CD4-positive, alpha-beta T cell (primary cell): ENCODE results near the gene SKIC8. TPM values are rescaled to one million over a fixed set of nuclear protein-coding genes. Genes with fewer than 3 reads are reported as not detected.

Experiments used
- ATAC-seq: fragments of 200-7000 bp; cut with Tn5 transposase; one replicate; pipeline ENCODE4 v1.10.0; 2022; ENCODE audit warnings: mild to moderate bottlenecking; ENCODE audit not compliant: poor library complexity
- CTCF ChIA-PET: fragments of 350-600 bp; sonication (Branson Sonifier 250); formaldehyde crosslinking; loops from one replicate; lab custom pipeline; 2021; ENCODE audit warnings: antibody characterized with exemption, inconsistent platforms; lab: Charles Lee
- POLR2A ChIA-PET: fragments of 350-600 bp; sonication (Branson Sonifier 250); formaldehyde crosslinking; loops from one replicate; lab custom pipeline; 2021; ENCODE audit warnings: antibody characterized with exemption, inconsistent platforms; lab: Charles Lee
- DNase-seq, 14 experiments: peaks; one replicate each; pipeline ENCODE4 v3.0.0-alpha.2; 2013 to 2020; ENCODE audit warnings: mixed read lengths in 2 of 14
- H3K27ac ChIP-seq, 2 donors: one replicate each; pipeline versions ENCODE4 v1.5.1 to v1.7.0; 2013; ENCODE audit warnings: low read length in 2 of 2, low read depth in 1 of 2, mild to moderate bottlenecking in 1 of 2
- H3K27me3 ChIP-seq, 2 experiments: 1 replicate in 1 of 2; 2 replicates in 1 of 2; pipeline versions ENCODE4 v1.6.1 to v1.7.0; 2013; ENCODE audit warnings: low read length in 2 of 2, control low read depth in 1 of 2, mild to moderate bottlenecking in 1 of 2, moderate library complexity in 1 of 2; ENCODE audit not compliant: insufficient read depth in 2 of 2, control insufficient read depth in 1 of 2
- H3K36me3 ChIP-seq: one replicate; pipeline ENCODE4 v1.6.1; 2013; ENCODE audit warnings: low read length, control low read depth; ENCODE audit not compliant: insufficient read depth
- H3K4me1 ChIP-seq: one replicate; pipeline ENCODE4 v1.6.1; 2013; ENCODE audit warnings: low read length, control low read depth; ENCODE audit not compliant: insufficient read depth
- H3K4me3 ChIP-seq: one replicate; pipeline ENCODE4 v1.5.1; 2013; ENCODE audit warnings: mild to moderate bottlenecking, low read length, moderate library complexity
- H3K9me3 ChIP-seq, 2 experiments: 1 replicate in 1 of 2; 2 replicates in 1 of 2; pipeline versions ENCODE4 v1.6.1 to v1.7.0; 2013; ENCODE audit warnings: low read length in 2 of 2, mild to moderate bottlenecking in 2 of 2, control low read depth in 1 of 2, moderate library complexity in 1 of 2; ENCODE audit not compliant: control insufficient read depth in 1 of 2, insufficient read depth in 1 of 2
- H3K27ac Mint-ChIP-seq: one replicate; pipeline ENCODE4 v1.8.0; 2020; ENCODE audit warnings: mixed read lengths
- H3K27me3 Mint-ChIP-seq: one replicate; pipeline ENCODE4 v1.8.0; 2021; ENCODE audit warnings: mixed read lengths
- H3K36me3 Mint-ChIP-seq: one replicate; pipeline ENCODE4 v1.8.0; 2021; ENCODE audit warnings: low read depth, mixed read lengths
- H3K4me1 Mint-ChIP-seq: one replicate; pipeline ENCODE4 v1.8.0; 2021; ENCODE audit warnings: low read depth, mixed read lengths
- H3K4me3 Mint-ChIP-seq: one replicate; pipeline ENCODE4 v1.8.0; 2020; ENCODE audit warnings: mild to moderate bottlenecking, mixed read lengths
- H3K9me3 Mint-ChIP-seq: one replicate; pipeline ENCODE4 v1.8.0; 2020; ENCODE audit warnings: mixed read lengths
- CTCF ChIP-seq: fragments of 200-600 bp; IDR thresholded peaks from one replicate; pipeline ENCODE4 v1.8.0; 2022; ENCODE audit warnings: antibody characterized with exemption, mild to moderate bottlenecking
- intact Hi-C, 2 experiments: fragments of 100-400 bp; cut with DNase I in 1 of 2; cut with micrococcal nuclease in 1 of 2; formaldehyde crosslinking; loops; one replicate each; pipeline versions ENCODE4 v1.15.1 to v1.9.0; 2023 to 2025; cut with DNase I, micrococcal nuclease
- total RNA-seq, 174 experiments: library from RNA in 2 of 174; stranded (reverse) in 2 of 174; gene quantifications; one replicate each; pipeline ENCODE4 v1.2.3 and lab custom pipeline; 2021 to 2026

SKIC8 gene
- total RNA-seq, 2 experiments from 2014 or later: 13.3 to 16.7 TPM

- H3K4me3 ChIP-seq: no peak overlapping the region
- no peak for TF ChIP-seq CTCF
- POLR2A ChIA-PET: no interaction called here
- Mint-ChIP-seq H3K27me3 (no peaks in the 10 kb centered on the region), H3K4me1 (no peaks in the 10 kb centered on the region), H3K27ac (no peak overlapping the region), H3K4me3 (no peak overlapping the region), H3K9me3 (no peaks in the 10 kb centered on the region), H3K36me3 (no peaks in the 10 kb centered on the region)
- H3K36me3 ChIP-seq: no peaks in the 10 kb centered on the region
- DNase-seq (no peak), ATAC-seq (no peak)
- H3K27ac ChIP-seq: no peak overlapping the region
- H3K4me1 ChIP-seq: no peaks in the 10 kb centered on the region
- H3K9me3 ChIP-seq: no peaks in the 10 kb centered on the region
- intact Hi-C loops: no loop called here
- CTCF ChIA-PET: no interaction called here
- H3K27me3 ChIP-seq: no peaks in the 10 kb centered on the region
Observed at GRCh38 chr15:78324144-78324543, 24.7 kb upstream of the SKIC8 start.

GRCh38 chr15:78323693-78324092 lies 24.3 kb upstream of the SKIC8 start:
- no peak for TF ChIP-seq CTCF
- Mint-ChIP-seq H3K36me3 (no peaks in the 10 kb centered on the region), H3K9me3 (no peaks in the 10 kb centered on the region), H3K27ac (no peak overlapping the region), H3K4me3 (no peak overlapping the region), H3K4me1 (no peaks in the 10 kb centered on the region), H3K27me3 (no peaks in the 10 kb centered on the region)
- DNase-seq: no peak
- Histone ChIP-seq H3K36me3 (no peaks in the 10 kb centered on the region), H3K9me3 (no peaks in the 10 kb centered on the region), H3K4me1 (no peaks in the 10 kb centered on the region), H3K4me3 (no peak overlapping the region), H3K27ac (no peak overlapping the region), H3K27me3 (no peaks in the 10 kb centered on the region)
- POLR2A ChIA-PET: no interaction called here
- CTCF ChIA-PET: no interaction called here
- intact Hi-C loops: no loop called here
- ATAC-seq: no peak

- no peaks in the 10 kb centered on the region for H3K9me3 ChIP-seq
- TF ChIP-seq CTCF: no peak
- H3K36me3 ChIP-seq: no peaks in the 10 kb centered on the region
- no peak overlapping the region for H3K27ac ChIP-seq
- no peaks in the 10 kb centered on the region for H3K27me3 ChIP-seq
- no peak overlapping the region for H3K4me3 ChIP-seq
- H3K27me3 Mint-ChIP-seq: no peaks in the 10 kb centered on the region
- no peaks in the 10 kb centered on the region for H3K4me1 Mint-ChIP-seq
- no peaks in the 10 kb centered on the region for H3K4me1 ChIP-seq
- ATAC-seq (no peak), DNase-seq (no peak)
- intact Hi-C loops: no loop called here
- POLR2A ChIA-PET: no interaction called here
- H3K36me3 Mint-ChIP-seq: no peaks in the 10 kb centered on the region
- no peak overlapping the region for H3K27ac Mint-ChIP-seq
- no peak overlapping the region for H3K4me3 Mint-ChIP-seq
- H3K9me3 Mint-ChIP-seq: no peaks in the 10 kb centered on the region
- CTCF ChIA-PET: interaction anchor here (0.6 kb wide), 1 partner anchor 206 kb away, joined by 3 read pairs; no protein-coding TSS in a partner anchor
Observed at GRCh38 chr15:78322724-78323521, 23.5 kb upstream of the SKIC8 start.
